ENCODE data around the gene CSGALNACT2.
A peak's percentile ranks its signal among the peaks of the same experiment; 100 is the strongest.

The CSGALNACT2 gene

DNA sequence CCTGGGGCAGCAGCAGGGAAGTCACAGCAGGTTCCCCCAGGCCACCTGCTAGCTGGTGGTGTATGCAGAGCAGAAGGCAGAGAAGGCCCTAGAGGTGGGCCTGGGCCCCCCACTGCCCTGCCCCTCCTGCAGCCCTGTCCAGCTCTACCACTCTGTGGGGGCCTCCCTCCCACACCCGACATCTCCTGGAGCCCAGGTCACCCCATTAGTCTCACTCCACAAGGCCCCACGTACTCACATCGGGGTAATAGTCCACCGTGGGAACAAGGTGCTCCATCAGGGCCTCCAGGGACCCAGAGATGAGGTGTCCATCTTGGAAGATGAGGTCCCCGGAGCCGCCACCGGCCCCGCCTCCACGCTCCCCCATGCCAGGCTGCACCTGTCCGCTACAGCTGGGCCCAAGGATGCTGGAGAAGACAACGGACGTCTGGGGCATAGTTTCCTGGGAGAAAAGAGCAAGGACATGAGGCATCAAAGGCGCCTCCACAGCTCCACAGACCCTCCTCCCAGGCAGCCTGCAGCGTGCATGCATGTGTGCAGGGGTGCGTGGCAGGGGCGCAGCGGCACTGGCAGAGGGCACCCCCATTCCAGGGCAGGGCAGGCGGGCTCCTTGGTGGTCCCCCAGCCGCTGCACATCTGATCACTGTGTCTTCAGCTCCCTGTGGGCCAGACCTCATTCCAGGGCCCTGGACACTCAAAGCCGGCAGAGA, 67.6 kb downstream of the CSGALNACT2 start:
- in situ Hi-C loops (cut with MboI; ENCODE audit: low sequenced_read_pairs) = no loop called here
- Histone ChIP-seq H3K27me3 (ENCODE audit: low read depth) (no peaks in the 10 kb centered on the region), H3K36me3 (replicated peaks) (no peaks in the 10 kb centered on the region), H3K4me1 (no peaks in the 10 kb centered on the region), H3K4me3 (no peak overlapping the region), H3K9me3 (no peaks in the 10 kb centered on the region)
- DNase-seq (ENCODE audit: low spot score in 2 of 2) = peak in 1 of 2 experiments; percentile 5

DNA sequence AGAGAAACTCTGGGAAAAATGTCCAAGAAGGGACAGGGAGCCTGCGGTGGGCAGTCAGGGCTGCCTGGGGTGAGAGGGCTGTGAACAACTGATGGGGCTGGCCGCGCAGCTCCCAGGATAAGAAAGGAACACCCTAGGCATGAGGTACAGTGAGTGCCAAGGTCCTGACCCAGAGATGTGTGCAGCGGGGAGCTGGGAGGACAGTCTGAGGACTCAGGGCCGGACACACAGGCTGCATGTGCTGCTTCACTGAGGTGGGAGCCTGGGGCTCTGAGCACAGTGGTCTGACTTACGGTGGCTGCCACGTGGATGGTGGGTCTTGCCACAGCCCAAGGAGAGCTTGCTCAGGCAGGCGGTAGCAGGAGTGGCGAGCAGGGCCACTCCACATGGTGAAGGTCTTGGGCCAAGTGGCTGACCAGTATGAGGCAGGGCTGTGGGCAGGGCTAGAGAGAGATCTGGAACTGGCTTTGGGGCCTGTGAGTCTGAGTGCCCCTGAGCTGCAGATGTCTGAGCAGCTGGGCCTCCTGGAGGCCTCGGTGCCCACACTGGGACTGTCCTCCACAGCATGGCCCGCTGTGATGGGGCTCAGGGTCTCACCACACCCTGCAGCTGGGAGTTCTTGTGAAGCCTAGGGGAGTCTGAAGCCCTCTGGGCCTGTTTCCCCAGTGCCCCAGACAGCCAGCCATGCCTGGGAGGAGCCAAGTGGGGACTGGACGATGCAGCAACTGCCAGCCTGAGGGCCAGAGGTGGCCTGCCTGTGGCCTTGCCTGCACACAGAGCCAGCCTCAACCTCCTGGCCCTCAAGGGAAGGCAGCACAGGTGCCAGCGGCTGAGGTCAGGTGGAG, 68.4 kb downstream of the CSGALNACT2 start:
- H3K27me3 ChIP-seq (ENCODE audit: low read depth) = no peaks in the 10 kb centered on the region
- no peaks in the 10 kb centered on the region for H3K36me3 ChIP-seq (replicated peaks)
- DNase-seq (ENCODE audit: low spot score in 2 of 2) = peak in 1 of 2 experiments; percentile 4
- in situ Hi-C loops (cut with MboI; ENCODE audit: low sequenced_read_pairs) = no loop called here
- H3K9me3 ChIP-seq = no peaks in the 10 kb centered on the region
- H3K4me1 ChIP-seq = no peaks in the 10 kb centered on the region
- no peak overlapping the region for H3K4me3 ChIP-seq

DNA sequence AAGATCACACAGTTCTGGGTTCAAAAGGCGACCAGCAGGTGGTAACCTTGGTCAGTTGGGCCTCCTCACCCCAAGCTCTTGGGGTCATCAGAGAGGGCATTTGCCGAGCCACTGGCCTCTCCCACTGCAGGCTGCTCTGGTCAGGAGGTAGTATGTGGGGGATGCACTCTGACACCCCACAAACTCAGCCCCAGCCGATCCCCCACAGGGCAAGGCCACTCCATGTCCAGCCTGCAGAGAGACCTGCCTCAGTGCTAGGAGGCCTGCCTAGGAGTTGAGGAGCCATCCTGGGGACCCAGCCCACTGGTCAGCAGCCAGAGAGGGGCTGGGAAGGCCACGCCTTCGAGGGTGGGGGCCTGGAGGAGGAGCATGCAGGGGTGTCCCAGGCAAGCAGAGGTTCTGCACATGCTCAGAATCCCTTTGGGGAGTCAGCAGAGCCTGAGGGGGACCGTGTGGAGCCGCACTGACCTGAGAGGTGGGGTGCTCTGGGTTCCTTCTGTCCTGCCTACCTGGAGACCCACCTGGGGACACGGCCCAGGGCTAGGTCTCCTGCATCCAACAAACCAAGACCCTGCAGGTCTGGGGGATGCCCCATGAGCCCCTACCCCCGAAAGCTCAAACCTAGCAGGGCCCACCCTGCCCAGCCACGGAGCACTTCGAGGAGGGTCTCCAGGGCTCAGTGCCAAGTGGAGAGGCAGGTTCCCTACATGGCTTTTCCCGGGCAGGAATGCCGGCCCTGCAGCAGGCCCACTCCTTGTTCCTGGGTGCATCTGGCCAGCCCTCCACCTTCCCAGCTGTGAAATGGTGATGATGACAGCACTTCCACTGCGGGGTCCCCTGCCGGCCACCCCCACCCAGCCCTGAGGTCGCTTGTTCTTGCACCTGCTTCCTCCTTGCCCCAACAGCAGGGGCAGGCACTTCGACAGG, 70.2 kb downstream of the CSGALNACT2 start:
- H3K4me3 ChIP-seq = no peak overlapping the region
- peak in 1 of 2 experiments; percentile 9 for DNase-seq (ENCODE audit: low spot score in 2 of 2)
- no peaks in the 10 kb centered on the region for H3K9me3 ChIP-seq
- H3K4me1 ChIP-seq = no peaks in the 10 kb centered on the region
- in situ Hi-C loops (cut with MboI; ENCODE audit: low sequenced_read_pairs) = no loop called here
- H3K36me3 ChIP-seq (replicated peaks) = no peaks in the 10 kb centered on the region
- no peaks in the 10 kb centered on the region for H3K27me3 ChIP-seq (ENCODE audit: low read depth)

DNA sequence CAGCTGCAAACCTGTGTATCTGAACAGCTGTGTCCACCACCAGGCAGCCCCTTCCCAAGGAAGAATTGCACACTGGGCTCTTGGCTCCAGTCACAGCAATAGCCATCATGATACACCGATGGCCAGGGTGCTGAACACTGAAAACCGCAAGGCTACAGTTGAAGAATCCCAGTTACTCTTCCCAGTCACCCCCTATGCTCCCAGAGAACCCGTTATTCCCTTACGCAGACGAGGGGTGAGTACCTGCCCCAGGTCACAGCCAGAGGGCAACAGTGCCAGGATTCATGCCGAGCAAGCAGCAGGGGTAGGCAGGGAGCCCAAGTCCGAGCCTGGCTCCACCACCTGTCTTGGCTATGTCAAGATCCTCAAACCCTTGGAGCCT, 70.8 kb downstream of the CSGALNACT2 start:
- H3K27me3 ChIP-seq (ENCODE audit: low read depth) = no peaks in the 10 kb centered on the region
- no peak overlapping the region for H3K4me3 ChIP-seq
- no peak for DNase-seq (ENCODE audit: low spot score in 2 of 2)
- H3K4me1 ChIP-seq = no peaks in the 10 kb centered on the region
- H3K36me3 ChIP-seq (replicated peaks) = no peaks in the 10 kb centered on the region
- no peaks in the 10 kb centered on the region for H3K9me3 ChIP-seq
- in situ Hi-C loops (cut with MboI; ENCODE audit: low sequenced_read_pairs) = no loop called here

DNA sequence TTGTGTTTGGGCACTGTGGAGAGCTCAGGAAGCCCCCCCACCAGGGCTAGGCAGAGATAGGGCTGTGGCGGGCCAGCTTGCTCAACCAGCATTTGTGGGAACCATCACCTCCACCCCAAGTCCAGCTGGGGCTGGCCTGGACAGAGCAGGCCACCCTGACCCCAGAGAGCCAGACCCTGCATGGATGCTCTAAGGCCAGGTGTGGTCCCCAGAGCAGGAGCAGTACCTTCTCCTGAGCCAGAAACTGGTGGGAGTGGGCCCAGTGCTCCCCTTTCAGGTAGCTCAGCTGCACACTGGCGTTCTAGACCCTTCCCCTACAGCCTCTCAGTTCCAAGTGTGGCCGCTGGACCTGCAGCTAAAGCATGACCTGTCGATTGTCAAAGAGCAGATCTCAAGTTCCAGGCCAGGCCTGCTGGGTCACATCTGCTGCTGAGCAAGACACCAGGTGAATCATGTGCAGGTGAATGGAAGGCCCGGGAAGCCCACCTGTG, 71.5 kb downstream of the CSGALNACT2 start:
- no peaks in the 10 kb centered on the region for H3K9me3 ChIP-seq
- no peaks in the 10 kb centered on the region for H3K4me1 ChIP-seq
- no peak for DNase-seq (ENCODE audit: low spot score in 2 of 2)
- no peak overlapping the region for H3K4me3 ChIP-seq
- in situ Hi-C loops (cut with MboI; ENCODE audit: low sequenced_read_pairs) = no loop called here
- no peaks in the 10 kb centered on the region for H3K27me3 ChIP-seq (ENCODE audit: low read depth)
- H3K36me3 ChIP-seq (replicated peaks) = no peaks in the 10 kb centered on the region

DNA sequence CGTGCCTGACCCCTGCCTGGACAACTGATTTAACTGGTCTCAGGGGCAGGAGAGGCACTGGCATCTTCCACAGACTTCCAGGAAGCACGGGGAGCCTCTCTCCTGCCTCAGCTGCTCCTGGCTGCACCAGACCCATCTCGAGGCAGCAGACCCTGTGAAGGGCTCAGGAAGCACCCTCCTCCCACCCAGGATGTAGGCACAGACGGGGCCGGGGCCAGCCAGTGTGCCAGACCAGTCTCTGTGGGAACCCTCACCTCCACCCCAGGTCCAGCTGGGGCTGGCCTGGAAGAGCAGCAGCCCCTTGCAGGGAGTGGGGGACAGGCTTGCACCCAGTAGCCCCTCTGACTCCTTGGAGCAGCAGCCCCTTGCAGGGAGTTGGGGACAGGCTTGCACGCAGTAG, 72.3 kb downstream of the CSGALNACT2 start:
- in situ Hi-C loops (cut with MboI; ENCODE audit: low sequenced_read_pairs) = no loop called here

DNA sequence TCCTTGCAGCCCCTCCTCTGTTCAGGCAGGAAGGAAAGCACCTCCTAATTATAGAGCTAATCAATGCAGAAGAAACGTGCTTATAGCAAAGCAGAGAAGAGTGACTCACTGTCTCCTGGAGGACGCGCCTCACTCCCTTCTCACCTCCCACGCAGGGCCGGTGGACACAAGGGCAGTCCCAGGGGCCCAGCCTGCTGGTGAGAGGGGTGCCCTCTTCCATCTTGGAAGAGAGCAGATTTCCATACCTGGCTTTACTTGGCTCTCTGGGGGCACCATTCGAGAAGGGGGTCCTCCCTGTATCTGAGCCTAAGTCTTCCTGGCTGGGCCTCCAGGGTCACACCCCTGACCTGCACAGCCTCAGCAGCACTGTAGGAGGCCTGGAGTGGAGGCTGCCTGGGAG, 72.8 kb downstream of the CSGALNACT2 start:
- in situ Hi-C loops (cut with MboI; ENCODE audit: low sequenced_read_pairs) = no loop called here

More for the DNA sequence above, 72.3 kb downstream of the CSGALNACT2 start:
- H3K9me3 ChIP-seq = no peaks in the 10 kb centered on the region
- H3K4me1 ChIP-seq = no peaks in the 10 kb centered on the region
- no peaks in the 10 kb centered on the region for H3K27me3 ChIP-seq (ENCODE audit: low read depth)
- no peaks in the 10 kb centered on the region for H3K36me3 ChIP-seq (replicated peaks)
- no peak overlapping the region for H3K4me3 ChIP-seq
- no peak for DNase-seq (ENCODE audit: low spot score in 2 of 2)

DNA sequence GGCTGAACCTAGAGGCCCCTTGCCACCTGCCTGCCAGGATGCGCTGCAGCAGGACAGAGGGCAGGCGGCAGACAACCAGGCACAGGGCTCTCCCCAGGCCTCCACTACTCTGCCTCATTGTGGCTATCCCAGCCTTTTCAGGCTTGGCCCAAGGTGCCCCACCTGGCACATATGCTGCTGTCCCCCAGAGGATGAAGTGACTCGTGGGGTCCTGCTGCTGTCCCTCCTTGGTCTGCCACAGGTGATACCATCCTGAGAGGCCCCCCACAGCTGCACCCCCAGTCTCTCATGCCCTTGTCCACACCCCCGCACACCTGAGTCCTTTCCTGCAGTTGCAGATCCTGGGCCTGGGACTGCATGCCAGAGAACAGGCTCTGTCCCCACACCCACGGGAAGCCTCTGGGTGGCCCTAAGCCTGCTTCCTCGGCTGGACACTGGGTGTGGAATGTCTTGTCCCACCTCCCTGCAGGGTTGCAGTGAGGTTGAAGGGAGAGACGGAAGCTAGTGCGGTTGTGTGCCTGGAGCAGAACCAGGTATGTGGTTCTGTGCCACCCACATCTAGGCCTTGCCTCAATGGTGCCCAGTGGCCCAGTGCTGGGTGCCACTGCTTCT, 73.3 kb downstream of the CSGALNACT2 start:
- in situ Hi-C loops (cut with MboI; ENCODE audit: low sequenced_read_pairs) = no loop called here
- H3K9me3 ChIP-seq = no peaks in the 10 kb centered on the region
- no peaks in the 10 kb centered on the region for H3K4me1 ChIP-seq

More for the DNA sequence above, 72.8 kb downstream of the CSGALNACT2 start:
- Histone ChIP-seq H3K27me3 (ENCODE audit: low read depth) (no peaks in the 10 kb centered on the region), H3K9me3 (no peaks in the 10 kb centered on the region), H3K4me1 (no peaks in the 10 kb centered on the region), H3K36me3 (replicated peaks) (no peaks in the 10 kb centered on the region), H3K4me3 (no peak overlapping the region)
- no peak for DNase-seq (ENCODE audit: low spot score in 2 of 2)

DNA sequence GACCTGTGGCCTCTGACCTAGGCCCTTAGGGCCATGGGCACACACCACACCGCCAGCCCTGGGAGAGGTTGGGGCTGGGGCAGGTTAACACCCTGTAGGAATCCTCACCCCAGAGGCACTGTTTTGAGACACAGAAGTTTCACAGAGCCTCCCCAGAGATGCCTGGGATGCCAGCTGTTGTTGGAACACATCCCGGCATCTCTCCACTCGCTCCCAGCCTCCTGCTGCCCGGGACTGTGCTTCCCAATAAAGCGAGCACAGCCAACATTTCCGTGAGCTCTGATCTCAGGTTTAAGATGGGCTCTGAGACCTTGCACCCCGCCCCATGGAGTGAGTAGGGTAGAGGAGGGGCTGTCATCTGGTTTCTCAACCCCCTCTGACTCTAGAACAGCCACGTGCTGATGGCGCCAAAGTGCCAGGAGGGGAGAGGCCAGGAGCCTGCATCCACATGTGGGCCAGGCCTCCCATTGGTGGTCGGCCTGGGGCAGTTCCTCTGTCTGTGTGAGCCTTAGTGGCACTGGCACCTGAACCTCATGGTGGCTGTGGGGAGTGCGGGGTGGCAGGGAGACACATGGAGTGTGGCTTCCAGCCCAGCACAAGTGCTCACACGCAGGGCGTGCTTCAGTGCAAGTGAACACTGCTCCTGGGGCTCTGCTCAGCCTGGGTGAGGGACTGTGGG, 73.9 kb downstream of the CSGALNACT2 start:
- H3K36me3 ChIP-seq (replicated peaks) = no peaks in the 10 kb centered on the region
- H3K9me3 ChIP-seq = no peaks in the 10 kb centered on the region
- no peak overlapping the region for H3K4me3 ChIP-seq
- no peaks in the 10 kb centered on the region for H3K4me1 ChIP-seq
- no peaks in the 10 kb centered on the region for H3K27me3 ChIP-seq (ENCODE audit: low read depth)
- in situ Hi-C loops (cut with MboI; ENCODE audit: low sequenced_read_pairs) = no loop called here
- no peak for DNase-seq (ENCODE audit: low spot score in 2 of 2)

More for the DNA sequence above, 73.3 kb downstream of the CSGALNACT2 start:
- Histone ChIP-seq H3K27me3 (ENCODE audit: low read depth) (no peaks in the 10 kb centered on the region), H3K36me3 (replicated peaks) (no peaks in the 10 kb centered on the region), H3K4me3 (no peak overlapping the region)
- DNase-seq (ENCODE audit: low spot score in 2 of 2) = no peak

DNA sequence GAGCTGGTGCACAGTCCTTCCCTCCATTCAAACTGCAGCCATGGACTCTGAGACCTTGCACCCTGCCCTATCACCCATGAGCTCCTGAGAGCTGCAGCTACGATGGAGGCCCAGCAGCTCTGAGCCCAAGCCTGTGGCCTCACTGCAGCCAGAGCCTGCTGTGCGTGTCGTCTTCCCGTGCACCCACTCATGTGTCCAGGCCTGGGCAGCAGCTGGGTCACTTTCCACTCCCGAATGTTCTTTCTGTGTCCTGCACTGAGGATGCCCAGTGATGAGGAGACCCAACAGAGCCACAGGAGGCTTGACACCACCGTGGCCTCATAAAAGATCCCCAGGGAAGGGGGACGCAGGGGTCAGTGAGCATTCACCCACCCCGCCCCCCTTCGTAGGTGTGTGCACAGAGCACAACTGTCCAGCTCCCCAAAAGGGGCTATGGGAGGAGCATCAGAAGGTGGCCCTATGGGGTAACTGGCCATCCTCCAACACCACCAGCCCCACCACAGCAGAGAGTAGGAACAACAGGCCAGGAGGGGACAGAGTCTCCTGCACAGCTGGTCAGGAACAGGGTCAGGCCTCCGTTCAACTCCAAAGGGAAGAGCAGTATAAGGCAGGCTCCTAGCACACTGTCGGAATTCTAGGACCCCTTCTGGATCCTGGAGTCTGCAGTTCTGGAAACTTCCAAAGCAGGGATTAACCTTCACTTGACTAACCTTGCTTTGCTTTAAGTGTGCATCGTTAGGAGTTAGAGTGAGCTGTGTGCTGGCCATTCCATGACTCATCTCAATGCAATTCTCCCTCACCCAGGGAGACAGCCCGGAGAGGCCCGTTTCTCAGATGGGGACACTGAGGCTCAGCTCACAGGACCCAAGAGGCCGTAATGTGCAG, 76.1 kb downstream of the CSGALNACT2 start:
- Histone ChIP-seq H3K9me3 (no peaks in the 10 kb centered on the region), H3K4me3 (no peak overlapping the region), H3K27me3 (ENCODE audit: low read depth) (no peaks in the 10 kb centered on the region), H3K4me1 (no peaks in the 10 kb centered on the region), H3K36me3 (replicated peaks) (no peaks in the 10 kb centered on the region)
- no peak for DNase-seq (ENCODE audit: low spot score in 2 of 2)
- in situ Hi-C loops (cut with MboI; ENCODE audit: low sequenced_read_pairs) = no loop called here

DNA sequence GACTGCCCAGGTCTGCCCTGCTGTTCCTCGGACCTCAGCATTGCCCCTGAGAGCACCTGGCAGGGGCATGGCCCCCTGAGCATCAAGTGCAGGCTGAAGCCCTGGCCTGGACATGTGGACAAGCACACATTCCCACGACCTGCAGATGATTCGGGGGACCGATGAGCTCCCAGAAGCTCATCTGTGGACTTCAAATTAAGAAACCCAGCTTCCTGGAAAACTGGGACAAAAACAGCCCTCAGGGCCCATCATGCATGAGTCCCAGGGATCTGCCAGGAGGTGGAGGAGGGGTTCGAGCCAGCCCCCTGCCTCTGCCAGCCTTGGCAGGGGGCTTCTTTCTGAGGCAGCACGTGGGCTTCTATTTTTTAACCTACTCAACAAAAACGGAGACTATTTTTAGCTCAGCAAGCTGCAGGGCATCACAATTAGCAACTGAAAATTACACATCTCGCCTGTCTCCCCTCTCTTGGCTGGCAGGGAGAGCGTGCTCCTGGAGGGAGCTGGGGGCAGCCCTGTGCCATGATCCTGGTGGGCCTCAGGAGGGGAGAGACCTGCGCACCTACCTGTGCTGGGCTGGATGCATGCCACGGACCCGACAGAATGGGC, 76.8 kb downstream of the CSGALNACT2 start:
- Histone ChIP-seq H3K4me1 (no peaks in the 10 kb centered on the region), H3K4me3 (no peak overlapping the region), H3K36me3 (replicated peaks) (no peaks in the 10 kb centered on the region), H3K27me3 (ENCODE audit: low read depth) (no peaks in the 10 kb centered on the region), H3K9me3 (no peaks in the 10 kb centered on the region)
- in situ Hi-C loops (cut with MboI; ENCODE audit: low sequenced_read_pairs) = no loop called here
- no peak for DNase-seq (ENCODE audit: low spot score in 2 of 2)

Measured in HAP-1 (cell line).